ENCODE data around the gene NRF1. TPM values are rescaled to one million over a fixed set of nuclear protein-coding genes. Genes with fewer than 3 reads are reported as not detected.

Gene NRF1
- total and polyA plus RNA-seq, 2 of the 13 experiments (the other 11 are each of a cell fraction or from before 2014, with no cell fraction given), result 9.3 to 10.1 TPM

DNA sequence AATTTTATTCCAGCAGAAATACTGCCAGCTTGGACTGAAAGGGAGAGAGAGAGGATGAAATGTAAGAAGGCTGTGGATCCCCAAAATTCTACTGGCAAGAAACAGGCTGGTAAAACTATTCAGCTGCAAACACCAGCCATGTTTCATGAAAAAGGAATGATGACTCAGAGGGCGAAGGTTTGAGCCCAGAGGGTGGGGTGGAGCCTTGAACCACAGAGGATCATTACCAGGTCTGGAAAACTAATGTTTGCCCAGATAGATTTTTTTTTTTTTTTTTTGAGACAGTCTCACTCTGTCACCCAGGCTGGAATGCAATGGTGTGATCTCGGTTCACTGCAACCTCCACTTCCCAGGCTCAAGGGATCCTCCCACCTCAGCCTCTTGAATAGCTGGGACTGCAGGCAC is 41.7 kb upstream of the NRF1 start (continued):
- TF ChIP-seq, protein P1, sequence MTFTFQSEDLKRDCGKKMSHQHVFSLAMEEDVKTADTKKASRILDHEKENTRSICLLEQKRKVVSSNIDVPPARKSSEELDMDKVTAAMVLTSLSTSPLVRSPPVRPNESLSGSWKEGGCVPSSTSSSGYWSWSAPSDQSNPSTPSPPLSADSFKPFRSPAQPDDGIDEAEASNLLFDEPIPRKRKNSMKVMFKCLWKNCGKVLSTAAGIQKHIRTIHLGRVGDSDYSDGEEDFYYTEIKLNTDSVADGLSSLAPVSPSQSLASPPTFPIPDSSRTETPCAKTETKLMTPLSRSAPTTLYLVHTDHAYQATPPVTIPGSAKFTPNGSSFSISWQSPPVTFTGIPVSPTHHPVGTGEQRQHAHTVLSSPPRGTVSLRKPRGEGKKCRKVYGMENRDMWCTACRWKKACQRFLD (CRISPR knock-in tag; IDR thresholded peaks at IDR 0.05; ENCODE audit: borderline replicate concordance), result no peak
- TF ChIP-seq EP300 (IDR thresholded peaks at IDR 0.05; ENCODE audit: low read depth in 2 of 2, low read length in 2 of 2) (peak in 1 of 2 experiments; percentile 35; a peak in 1 of 4 replicates), EP300 (CRISPR knock-in tag; IDR thresholded peaks at IDR 0.05; ENCODE audit: borderline replicate concordance) (no peak), CAMTA2 (CRISPR knock-in tag; IDR thresholded peaks at IDR 0.05; ENCODE audit: borderline replicate concordance) (no peak), ZNF121 (CRISPR knock-in tag; IDR thresholded peaks at IDR 0.05) (no peak), HNF4A (CRISPR knock-in tag; IDR thresholded peaks at IDR 0.05) (peak; percentile 36), ARNTL (CRISPR knock-in tag; IDR thresholded peaks at IDR 0.05) (0 out of 2 replicates have a peak, but pooled peaks have one; percentile 31), TMF1 (CRISPR knock-in tag; IDR thresholded peaks at IDR 0.05; ENCODE audit: low read depth) (no peak), ZNF770 (CRISPR knock-in tag; IDR thresholded peaks at IDR 0.05) (peak; percentile 99), ZNF17 (CRISPR knock-in tag; IDR thresholded peaks at IDR 0.05) (no peak), JUNB (CRISPR knock-in tag; IDR thresholded peaks at IDR 0.05; ENCODE audit: borderline replicate concordance) (peak; percentile 70), HINFP (CRISPR knock-in tag; IDR thresholded peaks at IDR 0.05; ENCODE audit: low read depth) (no peak), MIER2 (CRISPR knock-in tag; IDR thresholded peaks at IDR 0.05) (0 out of 2 replicates have a peak, but pooled peaks have one; percentile 36), HNRNPUL1 (IDR thresholded peaks at IDR 0.05; ENCODE audit: low read depth, low read length) (no peak), ZMYM2 (CRISPR knock-in tag; IDR thresholded peaks at IDR 0.05) (peak; percentile 61; the same call in 1 of the 2 replicates), ATF3 (CRISPR knock-in tag; IDR thresholded peaks at IDR 0.05) (peak; percentile 92), ARID5B (CRISPR knock-in tag; IDR thresholded peaks at IDR 0.05) (peak; percentile 68), ZNF792 (CRISPR knock-in tag; IDR thresholded peaks at IDR 0.05) (peak; percentile 23; the same call in 1 of the 2 replicates), ZFP36L2 (CRISPR knock-in tag; IDR thresholded peaks at IDR 0.05) (no peak), ATRX (CRISPR knock-in tag; IDR thresholded peaks at IDR 0.05; ENCODE audit: borderline replicate concordance) (no peak)
- TF ChIP-seq, protein P2, sequence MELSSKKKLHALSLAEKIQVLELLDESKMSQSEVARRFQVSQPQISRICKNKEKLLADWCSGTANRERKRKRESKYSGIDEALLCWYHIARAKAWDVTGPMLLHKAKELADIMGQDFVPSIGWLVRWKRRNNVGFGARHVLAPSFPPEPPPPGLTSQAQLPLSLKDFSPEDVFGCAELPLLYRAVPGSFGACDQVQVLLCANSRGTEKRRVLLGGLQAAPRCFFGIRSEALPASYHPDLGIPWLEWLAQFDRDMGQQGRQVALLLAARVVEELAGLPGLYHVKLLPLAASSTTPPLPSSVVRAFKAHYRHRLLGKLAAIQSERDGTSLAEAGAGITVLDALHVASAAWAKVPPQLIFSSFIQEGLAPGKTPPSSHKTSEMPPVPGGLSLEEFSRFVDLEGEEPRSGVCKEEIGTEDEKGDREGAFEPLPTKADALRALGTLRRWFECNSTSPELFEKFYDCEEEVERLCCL (CRISPR knock-in tag; IDR thresholded peaks at IDR 0.05; ENCODE audit: borderline replicate concordance), result no peak
